ENCODE results near the gene PIH1D1.

PIH1D1 gene

DNA sequence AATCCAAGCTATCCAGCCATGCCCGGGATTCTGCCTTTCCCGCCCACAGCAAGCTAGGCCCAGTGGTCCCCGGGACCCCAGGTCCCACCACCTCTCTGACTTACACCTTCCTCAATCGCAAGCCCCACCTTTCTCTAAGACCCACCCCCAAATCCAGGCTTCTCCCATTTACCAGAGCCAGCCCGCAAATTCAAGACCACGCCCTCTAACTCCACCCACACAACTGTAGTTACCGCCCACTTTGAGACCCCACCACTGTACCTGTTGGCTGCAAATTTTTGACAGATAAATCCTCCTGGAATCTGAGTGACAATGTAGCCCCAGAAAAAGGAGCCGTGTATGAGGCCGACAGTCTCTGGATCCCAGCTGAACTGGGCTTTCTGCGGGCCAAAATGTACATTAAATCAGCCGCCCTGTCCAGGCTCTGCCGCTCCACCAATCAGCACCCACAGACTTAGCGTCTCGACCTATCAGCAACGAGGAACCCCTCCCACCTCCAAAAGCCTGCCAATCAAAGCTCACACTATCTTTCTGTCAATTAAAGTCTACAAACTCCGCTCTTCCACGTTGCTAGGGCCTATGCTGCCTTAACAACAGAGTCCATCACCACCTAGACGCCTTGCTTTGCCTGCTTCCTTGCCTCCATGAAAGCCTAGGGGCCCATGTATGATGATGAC lies 16.6 kb downstream of the PIH1D1 start:
- peaks cover 95% of the 10 kb centered on the region for H3K27me3 Mint-ChIP-seq
- no peak overlapping the region for H3K4me3 Mint-ChIP-seq
- DNase-seq (ENCODE audit: low spot score in 2 of 2) (no peak), ATAC-seq (replicated peaks; ENCODE audit: extremely low read depth, poor library complexity, severe bottlenecking) (no peak)
- peaks cover 4% of the 10 kb centered on the region for H3K36me3 Mint-ChIP-seq (ENCODE audit: insufficient read depth)
- H3K27ac Mint-ChIP-seq (ENCODE audit: low read depth): peak overlapping the region; percentile 2
- peaks cover 35% of the 10 kb centered on the region for H3K4me1 Mint-ChIP-seq
- no peaks in the 10 kb centered on the region for H3K9me3 Mint-ChIP-seq

- DNase-seq (ENCODE audit: low spot score in 2 of 2) (no peak), ATAC-seq (replicated peaks; ENCODE audit: extremely low read depth, poor library complexity, severe bottlenecking) (no peak)
- H3K27ac Mint-ChIP-seq (ENCODE audit: low read depth): no peak overlapping the region
- peaks cover 41% of the 10 kb centered on the region for H3K4me1 Mint-ChIP-seq
- H3K27me3 Mint-ChIP-seq: peaks cover 95% of the 10 kb centered on the region
- H3K36me3 Mint-ChIP-seq (ENCODE audit: insufficient read depth): peaks cover 4% of the 10 kb centered on the region
- H3K9me3 Mint-ChIP-seq: no peaks in the 10 kb centered on the region
- no peak overlapping the region for H3K4me3 Mint-ChIP-seq
Observed at GRCh38 chr19:49433240-49433901, 18.2 kb downstream of the PIH1D1 start.

DNA sequence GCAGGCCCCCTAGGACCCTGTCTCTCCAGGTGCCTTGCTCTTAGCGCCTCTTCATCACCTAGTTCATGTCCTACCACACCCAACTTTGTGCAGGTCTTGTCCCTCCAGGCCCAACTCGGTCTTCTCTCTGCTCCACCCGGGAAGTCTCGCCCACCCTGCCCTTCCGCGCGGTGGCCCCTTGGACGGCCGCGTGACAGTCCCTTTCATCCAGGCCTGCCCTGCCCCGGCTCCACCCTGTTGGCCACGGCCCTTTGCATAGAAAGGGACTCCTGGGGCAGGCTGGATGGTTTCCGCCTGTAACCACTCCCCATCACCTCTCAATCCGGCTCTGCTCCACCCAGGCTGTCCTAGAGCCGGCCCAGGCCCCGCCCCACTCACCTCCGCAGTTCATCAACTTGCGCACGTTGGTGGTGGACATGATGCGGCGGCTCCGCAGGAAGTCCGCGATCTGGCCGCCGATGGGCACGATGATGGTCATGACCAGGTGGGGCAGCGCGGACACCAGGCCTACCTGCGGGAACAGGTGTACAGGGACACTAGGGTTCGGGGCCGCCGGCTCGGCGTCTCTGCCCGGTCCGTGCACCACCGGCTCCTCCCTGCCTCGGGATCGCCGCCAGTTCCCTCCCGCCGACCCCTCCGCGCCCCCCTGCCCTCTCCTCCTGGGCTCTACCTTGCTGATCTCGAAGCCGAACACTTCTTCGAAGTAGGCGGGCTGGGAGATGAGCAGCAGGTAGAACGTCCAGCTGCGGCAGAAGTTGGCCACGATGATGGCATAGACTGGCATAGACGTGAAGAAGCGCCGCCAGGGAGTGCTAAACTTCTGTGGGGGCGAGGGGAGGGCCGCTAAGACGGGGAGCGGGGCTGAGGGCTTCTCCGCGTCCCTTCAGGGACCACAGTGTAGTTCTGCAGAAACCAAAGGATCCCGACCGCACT lies 19.2 kb downstream of the PIH1D1 start:
- H3K36me3 Mint-ChIP-seq (ENCODE audit: insufficient read depth): peaks cover 3% of the 10 kb centered on the region
- peak overlapping the region; percentile 34 for H3K4me3 Mint-ChIP-seq
- H3K9me3 Mint-ChIP-seq: no peaks in the 10 kb centered on the region
- peaks cover 47% of the 10 kb centered on the region for H3K4me1 Mint-ChIP-seq
- no peak for ATAC-seq (replicated peaks; ENCODE audit: extremely low read depth, poor library complexity, severe bottlenecking)
- no peak overlapping the region for H3K27ac Mint-ChIP-seq (ENCODE audit: low read depth)
- H3K27me3 Mint-ChIP-seq: peaks cover 95% of the 10 kb centered on the region
- DNase-seq (ENCODE audit: low spot score in 2 of 2): no peak

DNA sequence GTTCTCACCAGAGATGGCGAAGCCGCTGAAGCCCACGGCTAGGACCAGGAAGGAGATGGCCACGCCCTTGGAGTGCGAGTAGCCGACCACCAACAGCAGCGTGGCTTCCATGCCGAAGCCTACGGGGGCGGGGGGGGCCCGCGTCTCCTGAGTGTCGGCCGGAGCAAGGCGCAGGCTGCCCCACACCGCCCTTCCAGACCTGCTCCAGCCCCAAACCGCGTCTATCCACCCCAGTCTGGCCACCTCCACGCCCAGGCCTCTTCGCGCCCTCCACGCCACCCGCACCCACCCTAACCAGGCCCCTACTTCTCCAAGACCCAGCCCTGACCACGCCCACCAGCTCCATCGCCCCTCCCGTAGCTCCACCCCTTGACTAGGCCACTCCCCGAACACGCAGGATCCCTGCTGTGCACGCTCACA lies 20.3 kb downstream of the PIH1D1 start:
- Mint-ChIP-seq H3K27ac (ENCODE audit: low read depth) (no peak overlapping the region), H3K4me3 (no peak overlapping the region), H3K36me3 (ENCODE audit: insufficient read depth) (peaks cover 3% of the 10 kb centered on the region), H3K9me3 (no peaks in the 10 kb centered on the region), H3K27me3 (peaks cover 95% of the 10 kb centered on the region), H3K4me1 (peaks cover 50% of the 10 kb centered on the region)
- DNase-seq (ENCODE audit: low spot score in 2 of 2): no peak
- no peak for ATAC-seq (replicated peaks; ENCODE audit: extremely low read depth, poor library complexity, severe bottlenecking)

GRCh38 chr19:49430678-49431329 lies 20.8 kb downstream of the PIH1D1 start:
- no peak for ATAC-seq (replicated peaks; ENCODE audit: extremely low read depth, poor library complexity, severe bottlenecking)
- Mint-ChIP-seq H3K9me3 (no peaks in the 10 kb centered on the region), H3K27me3 (peaks cover 95% of the 10 kb centered on the region), H3K36me3 (ENCODE audit: insufficient read depth) (peaks cover 3% of the 10 kb centered on the region), H3K4me1 (peaks cover 50% of the 10 kb centered on the region), H3K27ac (ENCODE audit: low read depth) (no peak overlapping the region), H3K4me3 (no peak overlapping the region)
- DNase-seq (ENCODE audit: low spot score in 2 of 2): no peak

DNA sequence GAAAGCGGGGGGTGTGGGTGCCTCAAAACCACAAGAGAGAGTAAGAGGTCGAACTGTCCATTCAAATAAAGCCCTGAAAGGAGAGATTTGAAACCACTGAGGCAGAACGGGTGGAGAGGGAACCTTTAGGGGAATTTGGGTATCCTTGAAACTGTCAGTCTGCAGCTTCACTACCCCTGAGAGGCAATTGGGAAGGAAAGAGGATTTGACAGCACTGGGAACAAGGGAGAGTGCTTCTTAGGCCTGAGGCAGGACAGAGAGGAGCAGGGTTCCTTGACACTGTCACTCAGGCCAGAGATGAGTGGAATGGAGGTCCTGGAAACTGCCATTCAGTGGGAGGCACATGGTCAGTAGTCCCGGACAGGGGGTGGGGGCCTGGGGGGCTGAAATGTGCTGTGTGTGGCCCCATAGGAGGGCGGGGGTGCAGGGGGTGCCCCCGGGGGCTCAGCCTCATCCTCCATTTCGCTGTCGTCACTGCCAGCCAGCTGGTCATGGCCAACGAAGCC lies 21.4 kb downstream of the PIH1D1 start:
- Mint-ChIP-seq H3K9me3 (no peaks in the 10 kb centered on the region), H3K27me3 (peaks cover 95% of the 10 kb centered on the region), H3K4me3 (no peak overlapping the region), H3K4me1 (peaks cover 54% of the 10 kb centered on the region), H3K27ac (ENCODE audit: low read depth) (no peak overlapping the region), H3K36me3 (ENCODE audit: insufficient read depth) (peaks cover 3% of the 10 kb centered on the region)
- ATAC-seq (replicated peaks; ENCODE audit: extremely low read depth, poor library complexity, severe bottlenecking): no peak
- no peak for DNase-seq (ENCODE audit: low spot score in 2 of 2)

- H3K4me1 Mint-ChIP-seq: peaks cover 58% of the 10 kb centered on the region
- H3K4me3 Mint-ChIP-seq: peak overlapping the region; percentile 53
- H3K27ac Mint-ChIP-seq (ENCODE audit: low read depth): no peak overlapping the region
- H3K36me3 Mint-ChIP-seq (ENCODE audit: insufficient read depth): peaks cover 4% of the 10 kb centered on the region
- ATAC-seq (replicated peaks; ENCODE audit: extremely low read depth, poor library complexity, severe bottlenecking): no peak
- H3K27me3 Mint-ChIP-seq: peaks cover 100% of the 10 kb centered on the region
- H3K9me3 Mint-ChIP-seq: no peaks in the 10 kb centered on the region
- no peak for DNase-seq (ENCODE audit: low spot score in 2 of 2)
Observed at GRCh38 chr19:49428547-49429451, 22.8 kb downstream of the PIH1D1 start.

GRCh38 chr19:49427855-49428546 lies 23.6 kb downstream of the PIH1D1 start:
- no peaks in the 10 kb centered on the region for H3K9me3 Mint-ChIP-seq
- peaks cover 100% of the 10 kb centered on the region for H3K27me3 Mint-ChIP-seq
- H3K4me3 Mint-ChIP-seq: peak overlapping the region; percentile 53
- H3K27ac Mint-ChIP-seq (ENCODE audit: low read depth): no peak overlapping the region
- DNase-seq (ENCODE audit: low spot score in 2 of 2) (no peak), ATAC-seq (replicated peaks; ENCODE audit: extremely low read depth, poor library complexity, severe bottlenecking) (no peak)
- peaks cover 5% of the 10 kb centered on the region for H3K36me3 Mint-ChIP-seq (ENCODE audit: insufficient read depth)
- H3K4me1 Mint-ChIP-seq: peaks cover 61% of the 10 kb centered on the region

GRCh38 chr19:49427339-49427738 lies 24.3 kb downstream of the PIH1D1 start:
- ATAC-seq (replicated peaks; ENCODE audit: extremely low read depth, poor library complexity, severe bottlenecking) (no peak), DNase-seq (ENCODE audit: low spot score in 2 of 2) (no peak)
- H3K9me3 Mint-ChIP-seq: no peaks in the 10 kb centered on the region
- no peak overlapping the region for H3K27ac Mint-ChIP-seq (ENCODE audit: low read depth)
- peaks cover 4% of the 10 kb centered on the region for H3K36me3 Mint-ChIP-seq (ENCODE audit: insufficient read depth)
- peaks cover 62% of the 10 kb centered on the region for H3K4me1 Mint-ChIP-seq
- H3K4me3 Mint-ChIP-seq: peak overlapping the region; percentile 53
- H3K27me3 Mint-ChIP-seq: peaks cover 100% of the 10 kb centered on the region

- Mint-ChIP-seq H3K36me3 (ENCODE audit: insufficient read depth) (peaks cover 2% of the 10 kb centered on the region), H3K4me3 (peak overlapping the region; percentile 53), H3K4me1 (peaks cover 68% of the 10 kb centered on the region), H3K27ac (ENCODE audit: low read depth) (no peak overlapping the region), H3K27me3 (peaks cover 100% of the 10 kb centered on the region), H3K9me3 (no peaks in the 10 kb centered on the region)
- ATAC-seq (replicated peaks; ENCODE audit: extremely low read depth, poor library complexity, severe bottlenecking) (no peak), DNase-seq (ENCODE audit: low spot score in 2 of 2) (no peak)
Observed at GRCh38 chr19:49425922-49426592, 25.6 kb downstream of the PIH1D1 start.

DNA sequence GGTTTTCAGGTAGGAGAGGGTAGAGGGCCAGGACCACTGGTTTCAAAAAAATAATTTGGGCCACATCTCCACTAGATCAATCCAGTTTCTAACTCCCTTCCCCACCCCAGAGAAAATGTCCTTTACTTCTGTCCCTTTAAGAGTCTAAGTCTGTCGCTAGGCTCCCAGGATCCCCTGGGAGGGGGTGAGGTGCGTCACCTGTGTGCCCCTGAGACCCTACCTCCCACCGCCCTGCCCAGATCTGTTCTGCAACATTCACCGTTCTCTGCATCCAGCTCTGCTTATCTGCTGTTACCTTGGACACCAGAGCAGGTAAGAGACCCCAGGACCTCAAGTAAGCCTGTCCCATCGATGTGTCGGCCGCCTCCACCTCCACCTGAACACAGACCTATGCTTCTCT lies 26.4 kb downstream of the PIH1D1 start, which contains the start of gene GFY:
TSS of gene GFY (plus strand) at position 211 of the 400 bp plus-strand sequence. CDS start 1,043 bp downstream, outside the sequence.
- Mint-ChIP-seq H3K4me3 (peak within 1 kb of the TSS; percentile 53), H3K4me1 (peaks cover 62% of the 10 kb centered on the region), H3K27ac (ENCODE audit: low read depth) (no peak within 1 kb of the TSS)

More for the DNA sequence above, 26.4 kb downstream of the PIH1D1 start, which contains the start of gene GFY:
- peaks cover 100% of the 10 kb centered on the region for H3K27me3 Mint-ChIP-seq
- no peaks in the 10 kb centered on the region for H3K9me3 Mint-ChIP-seq
- no peak for ATAC-seq (replicated peaks; ENCODE audit: extremely low read depth, poor library complexity, severe bottlenecking)
- DNase-seq (ENCODE audit: low spot score in 2 of 2): no peak
- H3K36me3 Mint-ChIP-seq (ENCODE audit: insufficient read depth): peaks cover 2% of the 10 kb centered on the region
